Endothelial cell of umbilical vein (primary cell): ENCODE results near the gene ARHGAP42. TPM values are rescaled to one million over a fixed set of nuclear protein-coding genes. Genes with fewer than 3 reads are reported as not detected.

Experiments used
- BruUV-seq: library from RNA; stranded (reverse); fragments of 400-500 nt; replicated peaks from 2 replicates; lab custom pipeline; 2021; lab: Mats Ljungman, UMichigan
- CTCF ChIA-PET: fragments of 300-600, 350-600 bp; sonication (Branson Sonifier 250); formaldehyde crosslinking; loops from one replicate; lab custom pipeline; 2021; ENCODE audit warnings: antibody characterized with exemption, inconsistent platforms; lab: Charles Lee
- POLR2A ChIA-PET: fragments of 300-600, 350-600 bp; sonication (Branson Sonifier 250); formaldehyde crosslinking; loops from one replicate; lab custom pipeline; 2021; ENCODE audit warnings: antibody characterized with exemption, inconsistent platforms; lab: Charles Lee
- DNase-seq: peaks from one replicate; pipeline ENCODE4 v3.0.0-alpha.2; 2011; ENCODE audit warnings: low read depth, low spot score
- FAIRE-seq: peaks from 2 replicates; lab custom pipeline; 2011; peaks lifted over from hg19 to GRCh38; lab: Jason Lieb, UNC
- H2AFZ ChIP-seq: 2 replicates; pipeline ENCODE4 v1.6.0; 2012; ENCODE audit warnings: low read depth, low read length, control low read depth, inconsistent platforms
- H3K27ac ChIP-seq: 2 replicates; pipeline ENCODE4 v1.5.1; 2011; ENCODE audit warnings: low read depth, mild to moderate bottlenecking, control low read depth, low read length, moderate library complexity; ENCODE audit not compliant: insufficient read depth
- H3K27me3 ChIP-seq, 2 experiments: 2 replicates each; pipeline versions ENCODE4 v1.6.0 to v1.6.1; 2011; ENCODE audit warnings: low read length in 2 of 2, mixed read lengths in 1 of 2; ENCODE audit not compliant: control insufficient read depth in 2 of 2, insufficient read depth in 2 of 2
- H3K36me3 ChIP-seq, 2 experiments: 2 replicates in 1 of 2; 3 replicates in 1 of 2; pipeline ENCODE4 v1.5.1; 2011; ENCODE audit warnings: low read length in 2 of 2, mild to moderate bottlenecking in 1 of 2, moderate library complexity in 1 of 2; ENCODE audit not compliant: control insufficient read depth in 2 of 2, insufficient read depth in 2 of 2; ENCODE audit errors: extremely low read depth in 1 of 2
- H3K4me1 ChIP-seq: 3 replicates; pipeline ENCODE4 v1.5.1; 2011; ENCODE audit warnings: mild to moderate bottlenecking, low read length; ENCODE audit not compliant: control insufficient read depth, insufficient read depth; ENCODE audit errors: extremely low read depth
- H3K4me2 ChIP-seq: 2 replicates; pipeline ENCODE4 v1.6.1; 2011; ENCODE audit warnings: low read length, control low read depth, mixed read lengths; ENCODE audit not compliant: insufficient read depth
- H3K4me3 ChIP-seq, 3 experiments: fragments of 200-600 bp in 1 of 3; sonication (generic), shearing (Covaris generic) in 1 of 3; replicated peaks in 1 of 3; 2 replicates each; pipeline ENCODE4 v1.5.1; 2011 to 2016; ENCODE audit warnings: control low read depth in 3 of 3, low read length in 3 of 3, mild to moderate bottlenecking in 2 of 3, inconsistent platforms in 1 of 3, low read depth in 1 of 3, moderate library complexity in 1 of 3; ENCODE audit not compliant: insufficient read depth in 1 of 3
- H3K79me2 ChIP-seq: 2 replicates; pipeline ENCODE4 v1.6.0; 2012; ENCODE audit warnings: low read length, inconsistent platforms; ENCODE audit not compliant: control insufficient read depth, insufficient read depth
- H3K9ac ChIP-seq: replicated peaks from 2 replicates; pipeline ENCODE3; 2011; ENCODE audit warnings: low read length, control low read depth; ENCODE audit not compliant: insufficient read depth; ENCODE audit errors: extremely low read depth
- H3K9me1 ChIP-seq: replicated peaks from 3 replicates; pipeline ENCODE4 v1.6.0; 2011; ENCODE audit warnings: mild to moderate bottlenecking, low read length; ENCODE audit not compliant: control insufficient read depth, insufficient read depth; ENCODE audit errors: extremely low read depth
- H3K9me3 ChIP-seq: replicated peaks from 2 replicates; pipeline ENCODE4 v1.5.1; 2012; ENCODE audit warnings: low read length, inconsistent platforms; ENCODE audit not compliant: control insufficient read depth, insufficient read depth
- H4K20me1 ChIP-seq: replicated peaks from 2 replicates; pipeline ENCODE3; 2011; ENCODE audit warnings: mild to moderate bottlenecking, low read length; ENCODE audit not compliant: control insufficient read depth, insufficient read depth; ENCODE audit errors: extremely low read depth
- CTCF ChIP-seq, 2 donors: IDR thresholded peaks; 1 replicate in 1 of 2; 2 replicates in 1 of 2; pipeline ENCODE4 v1.5.1; 2011; ENCODE audit warnings: low read length in 2 of 2, mild to moderate bottlenecking in 2 of 2, moderate library complexity in 2 of 2, control low read depth in 1 of 2, inconsistent platforms in 1 of 2, low read depth in 1 of 2; ENCODE audit not compliant: insufficient read depth in 1 of 2; ENCODE audit errors: extremely low read depth in 1 of 2
- EZH2 ChIP-seq: IDR thresholded peaks from 2 replicates; pipeline ENCODE4 v1.6.1; 2012; ENCODE audit warnings: borderline replicate concordance, low read depth, mild to moderate bottlenecking, moderate library complexity, low read length, inconsistent platforms; ENCODE audit not compliant: severe bottlenecking
- FOS ChIP-seq: IDR thresholded peaks from 2 replicates; pipeline ENCODE4 v1.6.1; 2011; ENCODE audit warnings: mild to moderate bottlenecking, low read length, moderate library complexity, borderline replicate concordance; ENCODE audit not compliant: insufficient read depth
- GATA2 ChIP-seq: IDR thresholded peaks from 2 replicates; pipeline ENCODE4 v1.7.0; 2011; ENCODE audit warnings: low read depth, mild to moderate bottlenecking, moderate library complexity, mixed read lengths, low read length; ENCODE audit not compliant: insufficient read length, insufficient read depth
- JUN ChIP-seq: IDR thresholded peaks from 2 replicates; pipeline ENCODE4 v1.6.1; 2011; ENCODE audit warnings: borderline replicate concordance, low read depth; ENCODE audit not compliant: insufficient read length, insufficient read depth
- MAX ChIP-seq: IDR thresholded peaks from 2 replicates; pipeline ENCODE4 v1.6.1; 2011; ENCODE audit not compliant: insufficient read depth, insufficient read length
- MYC ChIP-seq: IDR thresholded peaks from one replicate; pipeline ENCODE4 v1.6.1; 2011; ENCODE audit warnings: mild to moderate bottlenecking, low read depth, low read length
- POLR2A ChIP-seq: IDR thresholded peaks from 2 replicates; pipeline ENCODE4 v1.6.1; 2012; ENCODE audit warnings: low read depth, mild to moderate bottlenecking, control low read depth, low read length
- POLR2AphosphoS5 ChIP-seq: IDR thresholded peaks from 2 replicates; pipeline ENCODE4 v1.6.1; 2012; ENCODE audit warnings: low read depth, mild to moderate bottlenecking, control low read depth, low read length, moderate library complexity; ENCODE audit not compliant: insufficient read depth
- dilution Hi-C: fragments of 300-500 bp; cut with MboI; formaldehyde crosslinking; loops from one replicate; pipeline ENCODE4 v1.15.0; 2019; ENCODE audit warnings: low sequenced_read_pairs; ENCODE audit not compliant: extremely low pct_ligation_motif_present
- intact Hi-C: fragments of 100-400 bp; cut with micrococcal nuclease; formaldehyde crosslinking; loops from one replicate; pipeline ENCODE4 v1.10.0; 2022
- polyA plus RNA-seq, 4 experiments: library from polyadenylated mRNA; depleted of rRNA in 3 of 4; stranded (reverse) in 3 of 4; unstranded in 1 of 4; fragments of >200 nt; gene quantifications; 2 replicates each; pipeline versions ENCODE4 v1.2.1 to v1.2.3, GENCODE V29; 2011 to 2012; ENCODE audit warnings: missing spikeins in 1 of 4
- total RNA-seq: library from RNA; stranded (reverse); gene quantifications from 2 replicates; pipeline ENCODE4 v1.2.3, GENCODE V29; 2021

The ARHGAP42 gene
- total and polyA plus RNA-seq, 2 donors (not counting 3 experiments of a cell fraction or from before 2014, with no cell fraction given), result 1.8 to 2.4 TPM

- H3K27ac ChIP-seq, result no peak overlapping the region
- no peak overlapping the region for H2AFZ ChIP-seq
- DNase-seq (no peak), FAIRE-seq (no peak)
- no peak for TF ChIP-seq POLR2A
- no peak for TF ChIP-seq GATA2
- no peak for TF ChIP-seq EZH2
- H3K27me3 ChIP-seq, result no peaks in the 10 kb centered on the region
- H3K36me3 ChIP-seq, result no peaks in the 10 kb centered on the region
- CTCF ChIA-PET, result interaction anchor here (1.0 kb wide), 1 partner anchor 9 kb away, joined by 3 read pairs; no protein-coding TSS in a partner anchor
- POLR2A ChIA-PET, result no interaction called here
- BruUV-seq, result no TSS peak
- dilution Hi-C loops, result no loop called here
- H3K4me1 ChIP-seq, result no peaks in the 10 kb centered on the region
- no peak overlapping the region for H3K4me3 ChIP-seq
- no peaks in the 10 kb centered on the region for H4K20me1 ChIP-seq
- no peaks in the 10 kb centered on the region for H3K9me3 ChIP-seq
- no peaks in the 10 kb centered on the region for H3K9me1 ChIP-seq
- no peak overlapping the region for H3K9ac ChIP-seq
- intact Hi-C loops, result no loop called here
- no peaks in the 10 kb centered on the region for H3K79me2 ChIP-seq
- no peak overlapping the region for H3K4me2 ChIP-seq
Observed at GRCh38 chr11:100833276-100833675, 146.2 kb downstream of the ARHGAP42 start.

- Histone ChIP-seq H3K79me2 (no peaks in the 10 kb centered on the region), H3K27me3 (no peaks in the 10 kb centered on the region), H3K9ac (no peak overlapping the region), H4K20me1 (no peaks in the 10 kb centered on the region), H2AFZ (no peak overlapping the region), H3K4me3 (no peak overlapping the region), H3K9me1 (no peaks in the 10 kb centered on the region), H3K4me2 (no peak overlapping the region), H3K9me3 (no peaks in the 10 kb centered on the region), H3K36me3 (no peaks in the 10 kb centered on the region), H3K4me1 (no peaks in the 10 kb centered on the region), H3K27ac (no peak overlapping the region)
- ChIA-PET CTCF (no interaction called here), POLR2A (no interaction called here)
- DNase-seq (no peak), FAIRE-seq (no peak)
- TF ChIP-seq FOS (no peak), CTCF (IDR thresholded peaks at IDR 0.05; ENCODE audit: extremely low read depth in 1 of 2, insufficient read depth in 1 of 2, low read depth in 1 of 2, low read length in 2 of 2) (no peak), MYC (no peak), POLR2AphosphoS5 (no peak), EZH2 (no peak), GATA2 (no peak), JUN (no peak), MAX (no peak), POLR2A (no peak)
- BruUV-seq, result no TSS peak
- dilution Hi-C loops (no loop called here), intact Hi-C loops (no loop called here)
Observed at GRCh38 chr11:100835854-100836253, 148.8 kb downstream of the ARHGAP42 start.
